ENCODE results near the gene ESYT2.
A peak's percentile ranks its signal among the peaks of the same experiment; 100 is the strongest.
"Not testable (repeated sequence)": the region's sequence is repeated elsewhere in the genome, so short reads cannot be mapped to it uniquely, and the experiment has no call there.

The ESYT2 gene

DNA sequence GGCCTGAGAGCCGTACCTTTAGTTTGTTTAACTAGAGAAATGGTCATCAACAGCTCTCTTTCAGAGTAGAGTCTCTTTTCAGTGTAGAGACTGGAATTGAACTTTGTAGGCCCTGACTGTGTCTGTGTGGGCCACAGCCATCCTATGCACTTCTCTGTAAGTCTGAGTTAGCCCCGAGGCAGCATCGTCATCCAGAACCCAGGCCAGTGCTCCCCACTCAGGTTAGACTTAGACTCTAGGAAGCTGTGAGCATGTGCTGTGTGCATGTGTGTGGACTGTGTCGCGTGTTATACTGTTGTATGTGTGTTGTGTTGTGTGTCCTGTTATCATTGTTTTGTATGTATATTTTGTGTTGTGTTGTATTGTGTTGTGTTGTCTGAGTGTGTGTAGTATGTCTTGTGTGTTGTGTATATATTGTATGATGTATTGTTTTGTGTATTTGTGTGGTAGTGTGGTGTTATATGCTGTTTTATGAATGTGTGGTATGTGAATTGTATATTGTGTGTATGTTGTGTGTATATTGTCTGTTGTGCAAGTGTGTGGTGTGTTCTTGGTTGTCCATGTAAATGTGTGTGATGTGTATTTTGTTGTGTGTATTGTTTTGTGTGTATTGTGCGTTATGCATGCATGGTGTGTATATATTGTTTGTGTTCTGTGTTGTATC, 106.6 kb downstream of the ESYT2 start:
- no peak for DNase-seq

DNA sequence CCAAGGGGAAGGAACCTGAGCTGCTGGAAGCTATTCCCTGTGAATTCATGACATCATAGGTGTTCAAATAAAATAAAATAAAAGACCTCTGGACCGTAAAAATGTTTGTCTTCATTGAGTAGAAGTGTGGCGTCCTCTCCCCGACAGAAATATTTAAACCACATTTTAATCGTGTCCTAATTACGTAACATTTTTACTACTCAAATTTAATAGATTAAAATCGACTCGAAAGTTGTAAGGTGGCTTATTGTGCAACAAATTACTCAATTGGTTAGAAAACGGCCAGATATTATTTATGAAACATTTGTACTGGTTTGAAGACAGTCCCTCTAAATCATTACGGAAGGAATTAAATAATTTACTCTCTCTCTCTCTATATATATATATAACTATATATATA, 109.2 kb downstream of the ESYT2 start:
- DNase-seq, result no peak

GRCh38 chr7:158716802-158717201, 112.5 kb downstream of the ESYT2 start:
- no peak for DNase-seq

- peak; percentile 41 for DNase-seq
Observed at GRCh38 chr7:158710651-158711102, 118.6 kb downstream of the ESYT2 start.

- DNase-seq, result no peak
Observed at GRCh38 chr7:158707610-158708009, 121.7 kb downstream of the ESYT2 start.

GRCh38 chr7:158706710-158707590, 122.4 kb downstream of the ESYT2 start:
- no peak for DNase-seq

GRCh38 chr7:158706273-158706704, 123.0 kb downstream of the ESYT2 start:
- no peak for DNase-seq

- no peak for DNase-seq
Observed at GRCh38 chr7:158705234-158705850, 124.0 kb downstream of the ESYT2 start.

GRCh38 chr7:158704524-158705233, 124.6 kb downstream of the ESYT2 start, which contains the start of gene NCAPG2:
TSS of gene NCAPG2 (minus strand) at chr7:158704804. CDS start at chr7:158701899, 2,905 bp downstream.
- DNase-seq, result peak; percentile 98

- DNase-seq, result not testable (repeated sequence)
Observed at GRCh38 chr7:158703679-158704523, 125.4 kb downstream of the ESYT2 start.

GRCh38 chr7:158702944-158703343, 126.4 kb downstream of the ESYT2 start:
- no peak for DNase-seq

- no peak for DNase-seq
Observed at GRCh38 chr7:158702196-158702595, 127.1 kb downstream of the ESYT2 start.

- DNase-seq, result no peak
Observed at GRCh38 chr7:158700008-158700407, 129.3 kb downstream of the ESYT2 start.

DNA sequence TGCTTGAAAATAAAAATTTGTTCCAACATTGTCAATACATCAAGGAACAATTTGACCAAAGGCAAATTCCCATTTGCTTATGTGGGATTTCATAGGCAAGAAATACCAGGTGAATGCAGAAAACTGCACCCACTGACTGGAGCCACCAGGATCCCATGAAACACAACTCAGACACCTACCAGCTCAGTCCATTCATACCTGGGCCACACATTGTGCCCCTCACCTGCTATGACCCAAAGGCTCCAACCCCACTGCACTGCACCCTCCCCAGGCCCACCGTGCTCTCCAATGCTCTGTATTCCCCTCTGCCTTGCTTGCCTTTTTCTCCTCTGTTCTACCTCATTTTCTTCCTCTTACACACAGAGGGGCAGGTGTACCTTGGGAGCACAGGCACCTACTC, 130.0 kb downstream of the ESYT2 start:
- DNase-seq, result no peak

GRCh38 chr7:158698657-158699195, 130.6 kb downstream of the ESYT2 start:
- DNase-seq, result no peak

GRCh38 chr7:158697597-158697996, 131.7 kb downstream of the ESYT2 start:
- not testable (repeated sequence) for DNase-seq

DNA sequence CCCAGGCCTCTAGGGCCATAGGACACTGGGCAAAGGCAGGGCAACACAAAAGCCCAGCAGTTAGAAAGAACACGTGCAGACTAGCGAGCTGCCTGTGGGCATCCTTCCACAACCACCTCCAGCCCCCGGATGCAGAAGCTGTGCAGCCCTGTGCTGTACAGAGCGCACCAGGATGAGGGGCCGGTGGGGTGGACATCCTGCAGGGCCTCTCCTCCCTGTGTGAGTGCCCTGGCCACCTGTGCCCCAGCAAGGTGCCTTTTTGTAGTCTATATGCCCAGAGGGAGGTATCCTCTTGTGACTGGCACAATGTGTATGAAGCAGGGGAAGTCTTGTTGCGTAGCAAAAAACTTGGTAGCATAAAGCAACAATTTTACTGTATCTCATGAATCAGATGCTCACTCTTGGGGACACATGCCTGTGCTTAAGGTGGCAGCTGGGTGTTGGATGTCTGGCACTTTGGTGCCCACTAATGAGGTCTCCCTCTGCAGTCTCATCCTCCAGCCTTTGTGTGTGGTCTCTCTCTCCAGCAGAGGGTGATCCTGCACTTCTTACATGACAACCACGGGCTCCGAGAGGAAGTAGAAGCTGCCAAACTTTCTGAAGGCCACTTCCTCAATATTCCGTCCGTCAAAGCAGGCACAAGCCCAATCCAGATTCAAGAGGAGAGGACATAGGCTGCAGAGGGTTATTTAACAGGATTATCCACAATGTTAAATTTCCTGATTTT, 133.4 kb downstream of the ESYT2 start:
- DNase-seq, result peak; percentile 75

DNA sequence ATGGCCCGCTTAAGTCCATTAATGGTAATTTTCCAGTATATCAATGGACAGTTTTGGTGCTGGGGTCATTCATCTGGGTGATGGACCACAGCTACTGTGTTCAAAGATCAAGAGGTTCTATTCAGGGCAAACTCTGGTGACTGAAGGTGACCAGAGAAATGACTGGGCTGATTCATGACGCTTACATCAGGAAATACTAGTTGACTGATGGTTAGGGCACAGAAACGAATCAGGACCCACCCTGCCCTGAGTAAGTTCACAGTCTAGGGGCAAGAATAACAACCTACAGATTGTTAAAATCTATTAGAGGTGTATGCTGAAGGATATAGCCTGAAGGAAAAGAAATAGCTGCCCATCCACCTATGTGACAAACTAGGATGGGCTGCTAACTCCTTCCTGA, 134.3 kb downstream of the ESYT2 start:
- no peak for DNase-seq

DNA sequence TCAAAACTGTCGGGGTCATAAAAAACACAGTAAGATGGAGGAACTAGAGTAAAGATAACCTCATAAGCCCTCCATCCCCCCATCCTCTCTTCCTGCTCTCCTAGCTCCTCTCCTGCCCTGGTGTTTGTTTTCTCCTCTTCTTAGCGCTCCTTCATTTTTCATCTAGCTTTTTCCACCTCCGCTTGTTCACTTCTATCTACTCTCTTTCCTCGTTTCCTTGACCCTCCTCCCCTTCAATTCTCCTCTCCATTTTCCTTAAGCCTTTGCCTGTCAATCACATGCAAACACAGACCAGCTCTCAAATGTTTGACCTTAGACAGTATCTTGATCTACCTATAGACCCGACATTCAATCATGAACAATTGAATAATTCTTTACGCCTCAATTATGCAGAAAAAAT, 134.7 kb downstream of the ESYT2 start:
- no peak for DNase-seq

GRCh38 chr7:158689488-158689887, 139.8 kb downstream of the ESYT2 start:
- no peak for DNase-seq

GRCh38 chr7:158687406-158687805, 141.9 kb downstream of the ESYT2 start:
- no peak for DNase-seq
